H7 (cell line): ENCODE results near the gene S1PR1. TPM values are rescaled to one million over a fixed set of nuclear protein-coding genes. Genes with fewer than 3 reads are reported as not detected.
"Not testable (repeated sequence)": the region's sequence is repeated elsewhere in the genome, so short reads cannot be mapped to it uniquely, and the experiment has no call there.

Source experiments
- DNase-seq: peaks from one replicate; pipeline ENCODE4 v3.0.0; 2012
- H3K27me3 ChIP-seq: 2 replicates; pipeline ENCODE4 v1.6.0; 2011; ENCODE audit warnings: mild to moderate bottlenecking, low read length; ENCODE audit not compliant: control insufficient read depth, insufficient read depth
- H3K36me3 ChIP-seq: replicated peaks from 2 replicates; pipeline ENCODE4 v1.5.1; 2011; ENCODE audit warnings: low read length; ENCODE audit not compliant: control insufficient read depth, insufficient read depth
- H3K4me3 ChIP-seq: 2 replicates; pipeline ENCODE4 v1.5.1; 2011; ENCODE audit warnings: low read depth, mild to moderate bottlenecking, control low read depth, low read length, moderate library complexity; ENCODE audit not compliant: insufficient read depth
- total RNA-seq: library from RNA; depleted of rRNA; stranded (reverse); fragments of >200 nt; shearing (Covaris generic); gene quantifications from 2 replicates; pipeline ENCODE4 v1.2.3, GENCODE V29; 2014; rRNA removed

The S1PR1 gene
- total RNA-seq, result 0.62 and 2.4 TPM in 2 replicates

GRCh38 chr1:101236516-101237228 is at the start of gene S1PR1:
S1PR1 (plus strand) TSS chr1:101237019; CDS start chr1:101238985, 1,966 bp downstream.
- H3K27me3 ChIP-seq, result peaks cover 34% of the 10 kb centered on the region
- peak; percentile 81 for DNase-seq
- no peaks in the 10 kb centered on the region for H3K36me3 ChIP-seq
- H3K4me3 ChIP-seq, result peak within 1 kb of the TSS; percentile 58

- Histone ChIP-seq H3K27me3 (no peaks in the 10 kb centered on the region), H3K4me3 (no peak overlapping the region), H3K36me3 (no peaks in the 10 kb centered on the region)
- no peak for DNase-seq
Measured at GRCh38 chr1:101187297-101187696, 49.5 kb upstream of the S1PR1 start.

GRCh38 chr1:101188331-101188730 is 48.5 kb upstream of the S1PR1 start:
- H3K36me3 ChIP-seq, result no peaks in the 10 kb centered on the region

GRCh38 chr1:101188968-101189367 is 47.9 kb upstream of the S1PR1 start:
- H3K36me3 ChIP-seq, H3K27me3 ChIP-seq, H3K4me3 ChIP-seq, DNase-seq: not testable (repeated sequence)

More at GRCh38 chr1:101188331-101188730, 48.5 kb upstream of the S1PR1 start:
- Histone ChIP-seq H3K27me3 (no peaks in the 10 kb centered on the region), H3K4me3 (no peak overlapping the region)
- DNase-seq, result no peak

- Histone ChIP-seq H3K27me3 (no peaks in the 10 kb centered on the region), H3K4me3 (no peak overlapping the region), H3K36me3 (no peaks in the 10 kb centered on the region)
- no peak for DNase-seq
Measured at GRCh38 chr1:101190441-101190840, 46.4 kb upstream of the S1PR1 start.

GRCh38 chr1:101191049-101191448 is 45.8 kb upstream of the S1PR1 start:
- no peak overlapping the region for H3K4me3 ChIP-seq
- no peaks in the 10 kb centered on the region for H3K27me3 ChIP-seq
- no peak for DNase-seq
- no peaks in the 10 kb centered on the region for H3K36me3 ChIP-seq

- DNase-seq, result no peak
- Histone ChIP-seq H3K27me3 (no peaks in the 10 kb centered on the region), H3K36me3 (no peaks in the 10 kb centered on the region), H3K4me3 (no peak overlapping the region)
Measured at GRCh38 chr1:101193733-101194169, 43.1 kb upstream of the S1PR1 start.

- Histone ChIP-seq H3K4me3 (no peak overlapping the region), H3K36me3 (no peaks in the 10 kb centered on the region), H3K27me3 (no peaks in the 10 kb centered on the region)
- no peak for DNase-seq
Measured at GRCh38 chr1:101194746-101195145, 42.1 kb upstream of the S1PR1 start.

GRCh38 chr1:101196668-101197067 is 40.2 kb upstream of the S1PR1 start:
- Histone ChIP-seq H3K4me3 (no peak overlapping the region), H3K27me3 (no peaks in the 10 kb centered on the region), H3K36me3 (no peaks in the 10 kb centered on the region)
- no peak for DNase-seq

GRCh38 chr1:101198842-101199636 is 37.8 kb upstream of the S1PR1 start:
- no peak overlapping the region for H3K4me3 ChIP-seq
- no peak for DNase-seq
- no peaks in the 10 kb centered on the region for H3K27me3 ChIP-seq
- no peaks in the 10 kb centered on the region for H3K36me3 ChIP-seq

- no peaks in the 10 kb centered on the region for H3K36me3 ChIP-seq
- no peak overlapping the region for H3K4me3 ChIP-seq
- no peak for DNase-seq
- H3K27me3 ChIP-seq, result no peaks in the 10 kb centered on the region
Measured at GRCh38 chr1:101199637-101199982, 37.2 kb upstream of the S1PR1 start.

GRCh38 chr1:101200513-101200912 is 36.3 kb upstream of the S1PR1 start:
- DNase-seq, result no peak
- H3K4me3 ChIP-seq, result no peak overlapping the region
- no peaks in the 10 kb centered on the region for H3K36me3 ChIP-seq
- no peaks in the 10 kb centered on the region for H3K27me3 ChIP-seq

GRCh38 chr1:101203820-101204540 is 32.8 kb upstream of the S1PR1 start:
- Histone ChIP-seq H3K4me3 (no peak overlapping the region), H3K27me3 (no peaks in the 10 kb centered on the region), H3K36me3 (no peaks in the 10 kb centered on the region)
- no peak for DNase-seq

- no peak for DNase-seq
- H3K4me3 ChIP-seq, result no peak overlapping the region
- H3K36me3 ChIP-seq, result no peaks in the 10 kb centered on the region
- no peaks in the 10 kb centered on the region for H3K27me3 ChIP-seq
Measured at GRCh38 chr1:101205457-101205856, 31.4 kb upstream of the S1PR1 start.

- DNase-seq, H3K36me3 ChIP-seq: not testable (repeated sequence)
Measured at GRCh38 chr1:101206139-101206538, 30.7 kb upstream of the S1PR1 start.

More at GRCh38 chr1:101206139-101206538, 30.7 kb upstream of the S1PR1 start:
- not testable (repeated sequence) for H3K27me3 ChIP-seq, H3K4me3 ChIP-seq
